Breast epithelium (tissue), 3 donors: ENCODE measurements around the gene PGBD5.

Experiments used
- CTCF ChIP-seq, 3 donors: fragments of 450-650 bp; IDR thresholded peaks; one replicate each; pipeline ENCODE4 v1.5.1; 2016 to 2017; ENCODE audit warnings: antibody characterized with exemption in 3 of 3, mild to moderate bottlenecking in 3 of 3, moderate library complexity in 3 of 3
- POLR2A ChIP-seq: fragments of 450-650 bp; IDR thresholded peaks from one replicate; pipeline ENCODE4 v1.6.1; 2016; ENCODE audit warnings: antibody characterized with exemption, mild to moderate bottlenecking, moderate library complexity
- POLR2AphosphoS5 ChIP-seq, 3 donors: sonication (generic); formaldehyde crosslinking; IDR thresholded peaks; one replicate each; pipeline ENCODE4 v1.6.1; 2017; ENCODE audit warnings: antibody characterized with exemption in 3 of 3

- TF ChIP-seq CTCF (IDR thresholded peaks at IDR 0.05) (no peak), POLR2A (no peak), POLR2AphosphoS5 (IDR thresholded peaks at IDR 0.05) (no peak)
Measured at GRCh38 chr1:230382001-230382491, 44.1 kb downstream of the PGBD5 start.
